Sigmoid colon (tissue), 7 donors: ENCODE measurements around the gene KCNH8. TPM values are rescaled to one million over a fixed set of nuclear protein-coding genes. Genes with fewer than 3 reads are reported as not detected.

Source experiments
- DNase-seq: peaks from one replicate; pipeline ENCODE4 v3.0.0-alpha.2; 2019
- H3K27ac ChIP-seq, 4 donors: fragments of 200-600 bp; sonication (generic); one replicate each; pipeline ENCODE4 v1.5.1; 2016 to 2019; ENCODE audit warnings: mild to moderate bottlenecking in 1 of 4
- H3K27me3 ChIP-seq, 3 donors: fragments of 200-600 bp; sonication (generic); one replicate each; pipeline ENCODE4 v1.5.1; 2019; ENCODE audit warnings: mild to moderate bottlenecking in 1 of 3
- H3K36me3 ChIP-seq, 4 donors: fragments of 200-600 bp; sonication (generic); one replicate each; pipeline ENCODE4 v1.5.1; 2016 to 2019
- H3K4me1 ChIP-seq, 4 donors: fragments of 200-600 bp; sonication (generic); one replicate each; pipeline ENCODE4 v1.5.1; 2017 to 2019
- H3K4me3 ChIP-seq, 4 donors: fragments of 200-600 bp; sonication (generic); one replicate each; pipeline ENCODE4 v1.5.1; 2017 to 2019; ENCODE audit warnings: mild to moderate bottlenecking in 2 of 4, moderate library complexity in 1 of 4
- H3K9me3 ChIP-seq, 4 donors: fragments of 200-600 bp in 3 of 4; sonication (generic) in 3 of 4; one replicate each; pipeline versions ENCODE4 v1.5.1 to v1.6.1; 2013 to 2019
- CTCF ChIP-seq, 4 experiments: fragments of 450-650 bp in 3 of 4; fragments of 200-600 bp in 1 of 4; IDR thresholded peaks; one replicate each; pipeline ENCODE4 v1.5.1; 2016 to 2019; ENCODE audit warnings: antibody characterized with exemption in 4 of 4, mild to moderate bottlenecking in 3 of 4, moderate library complexity in 2 of 4
- EP300 ChIP-seq, 4 donors: sonication (generic); formaldehyde crosslinking; IDR thresholded peaks; one replicate each; pipeline ENCODE4 v1.6.1; 2017; ENCODE audit warnings: antibody characterized with exemption in 4 of 4
- POLR2A ChIP-seq, 2 donors: fragments of 450-650 bp; IDR thresholded peaks; one replicate each; pipeline ENCODE4 v1.6.1; 2016; ENCODE audit warnings: antibody characterized with exemption in 2 of 2, mild to moderate bottlenecking in 2 of 2, moderate library complexity in 2 of 2
- POLR2AphosphoS5 ChIP-seq, 4 donors: sonication (generic); formaldehyde crosslinking; IDR thresholded peaks; one replicate each; pipeline ENCODE4 v1.6.1; 2017; ENCODE audit warnings: antibody characterized with exemption in 4 of 4
- WGBS, 2 donors: extraction: QIAGEN DNeasy Blood & Tissue Kit; methylation state at CpG; one replicate each; pipeline ENCODE4 v1.1.7; 2013; 5-methylcytosine and 5-hydroxymethylcytosine counted together
- intact Hi-C: fragments of 100-400 bp; cut with DNase I; formaldehyde crosslinking; loops from one replicate; pipeline ENCODE4 v1.15.1; 2023
- polyA plus RNA-seq, 3 donors: library from polyadenylated mRNA; stranded (reverse); fragments of 200-250 nt; gene quantifications; one replicate each; pipeline ENCODE4 v1.2.3, GENCODE V29; 2013
- total RNA-seq, 4 donors: library from RNA; depleted of rRNA; stranded (reverse); fragments of >200 nt; gene quantifications; one replicate each; pipeline ENCODE4 v1.1.0, GENCODE V29; 2016
- donor health status: healthy with polysubstance abuse.
- donor health status: Bipolar disorder and iron deficiency.
- donor health status: healthy.

Gene KCNH8
- total and polyA plus RNA-seq, 7 donors = 0.23 to 1.1 (median 0.66) TPM

GRCh38 chr3:19399356-19399755 lies 251.0 kb downstream of the KCNH8 start:
- DNase-seq = no peak
- no peaks in the 10 kb centered on the region for H3K9me3 ChIP-seq
- no peaks in the 10 kb centered on the region for H3K4me1 ChIP-seq
- H3K4me3 ChIP-seq = no peak overlapping the region
- H3K27ac ChIP-seq = no peak overlapping the region
- H3K36me3 ChIP-seq = no peaks in the 10 kb centered on the region
- intact Hi-C loops = no loop called here
- 90 to 96% methylated on average over 1 of the region's 1 CpG for WGBS, 2 donors
- H3K27me3 ChIP-seq = no peaks in the 10 kb centered on the region
- TF ChIP-seq POLR2AphosphoS5 (IDR thresholded peaks at IDR 0.05) (no peak), EP300 (IDR thresholded peaks at IDR 0.05) (no peak), POLR2A (IDR thresholded peaks at IDR 0.05) (no peak), CTCF (IDR thresholded peaks at IDR 0.05) (no peak)

- 92 to 94% methylated on average over 2 of the region's 2 CpGs for WGBS, 2 donors
- no peaks in the 10 kb centered on the region for H3K4me1 ChIP-seq
Measured at GRCh38 chr3:19399836-19400235, 251.5 kb downstream of the KCNH8 start.

GRCh38 chr3:19420159-19420558 lies 271.8 kb downstream of the KCNH8 start:
- Histone ChIP-seq H3K27ac (no peak overlapping the region), H3K9me3 (no peaks in the 10 kb centered on the region), H3K27me3 (no peaks in the 10 kb centered on the region), H3K36me3 (no peaks in the 10 kb centered on the region), H3K4me1 (peaks cover 0 to 11% (median 0%) of the 10 kb centered on the region in 4 donors), H3K4me3 (no peak overlapping the region)
- no peak for DNase-seq
- intact Hi-C loops = no loop called here
- WGBS, 2 donors = 79 to 90% methylated on average over 4 of the region's 4 CpGs
- no peak for TF ChIP-seq EP300 (IDR thresholded peaks at IDR 0.05)
- TF ChIP-seq POLR2A (IDR thresholded peaks at IDR 0.05) = no peak
- TF ChIP-seq POLR2AphosphoS5 (IDR thresholded peaks at IDR 0.05) = no peak
- no peak for TF ChIP-seq CTCF (IDR thresholded peaks at IDR 0.05)

More at GRCh38 chr3:19399836-19400235, 251.5 kb downstream of the KCNH8 start:
- no peak for DNase-seq
- no peaks in the 10 kb centered on the region for H3K9me3 ChIP-seq
- intact Hi-C loops = no loop called here
- H3K27ac ChIP-seq = no peak overlapping the region
- TF ChIP-seq CTCF (IDR thresholded peaks at IDR 0.05) = no peak
- no peak for TF ChIP-seq POLR2AphosphoS5 (IDR thresholded peaks at IDR 0.05)
- no peak for TF ChIP-seq POLR2A (IDR thresholded peaks at IDR 0.05)
- no peaks in the 10 kb centered on the region for H3K36me3 ChIP-seq
- H3K4me3 ChIP-seq = no peak overlapping the region
- H3K27me3 ChIP-seq = no peaks in the 10 kb centered on the region

- H3K27ac ChIP-seq = no peak overlapping the region
- H3K27me3 ChIP-seq = no peaks in the 10 kb centered on the region
- H3K4me1 ChIP-seq = no peaks in the 10 kb centered on the region
- DNase-seq = no peak
- TF ChIP-seq POLR2AphosphoS5 (IDR thresholded peaks at IDR 0.05) = no peak
- TF ChIP-seq CTCF (IDR thresholded peaks at IDR 0.05) = no peak
- no peak for TF ChIP-seq POLR2A (IDR thresholded peaks at IDR 0.05)
- no peak for TF ChIP-seq EP300 (IDR thresholded peaks at IDR 0.05)
- no peaks in the 10 kb centered on the region for H3K9me3 ChIP-seq
- H3K36me3 ChIP-seq = no peaks in the 10 kb centered on the region
- H3K4me3 ChIP-seq = no peak overlapping the region
- WGBS, 2 donors = 91 to 98% methylated on average over 1 of the region's 1 CpG
- intact Hi-C loops = no loop called here
Measured at GRCh38 chr3:19425825-19426224, 277.5 kb downstream of the KCNH8 start.

GRCh38 chr3:19427422-19428149 lies 279.3 kb downstream of the KCNH8 start:
- Histone ChIP-seq H3K4me1 (peaks cover 0 to 8% (median 6%) of the 10 kb centered on the region in 4 donors), H3K36me3 (no peaks in the 10 kb centered on the region), H3K27me3 (no peaks in the 10 kb centered on the region), H3K4me3 (no peak overlapping the region), H3K27ac (no peak overlapping the region), H3K9me3 (no peaks in the 10 kb centered on the region)
- no peak for DNase-seq
- TF ChIP-seq CTCF (IDR thresholded peaks at IDR 0.05) (no peak), POLR2A (IDR thresholded peaks at IDR 0.05) (no peak), EP300 (IDR thresholded peaks at IDR 0.05) (no peak), POLR2AphosphoS5 (IDR thresholded peaks at IDR 0.05) (no peak)
- intact Hi-C loops = no loop called here
- 75 to 89% methylated on average over 1 of the region's 1 CpG for WGBS, 2 donors
